Nephron progenitor cell (in vitro differentiated cells): Measurements from ENCODE around the gene CKAP4.

ENCODE experiments used
- DNase-seq: peaks from one replicate; pipeline ENCODE4 v3.0.0; 2021
- H3K27ac Mint-ChIP-seq: 2 replicates; pipeline ENCODE4 v1.8.0; 2021; ENCODE audit warnings: mild to moderate bottlenecking, moderate library complexity, mixed read lengths
- H3K27me3 Mint-ChIP-seq: 2 replicates; pipeline ENCODE4 v1.8.0; 2021; ENCODE audit warnings: mild to moderate bottlenecking, low read depth, mixed read lengths; ENCODE audit not compliant: poor library complexity
- H3K36me3 Mint-ChIP-seq: 2 replicates; pipeline ENCODE4 v1.8.0; 2021; ENCODE audit warnings: low read depth, mixed read lengths
- H3K4me1 Mint-ChIP-seq: 2 replicates; pipeline ENCODE4 v1.8.0; 2021; ENCODE audit warnings: mixed read lengths
- H3K4me3 Mint-ChIP-seq: 2 replicates; pipeline ENCODE4 v1.8.0; 2021; ENCODE audit warnings: mild to moderate bottlenecking, moderate library complexity, mixed read lengths
- H3K9me3 Mint-ChIP-seq: 2 replicates; pipeline ENCODE4 v1.8.0; 2021; ENCODE audit warnings: mild to moderate bottlenecking, moderate library complexity, mixed read lengths
- TF ChIP-seq, protein P1 (sequence below): fragments of 200-600 bp; sonication (generic); IDR thresholded peaks from 2 replicates; pipeline ENCODE4 v1.5.0; 2021; ENCODE audit warnings: antibody characterized with exemption

Gene CKAP4

DNA sequence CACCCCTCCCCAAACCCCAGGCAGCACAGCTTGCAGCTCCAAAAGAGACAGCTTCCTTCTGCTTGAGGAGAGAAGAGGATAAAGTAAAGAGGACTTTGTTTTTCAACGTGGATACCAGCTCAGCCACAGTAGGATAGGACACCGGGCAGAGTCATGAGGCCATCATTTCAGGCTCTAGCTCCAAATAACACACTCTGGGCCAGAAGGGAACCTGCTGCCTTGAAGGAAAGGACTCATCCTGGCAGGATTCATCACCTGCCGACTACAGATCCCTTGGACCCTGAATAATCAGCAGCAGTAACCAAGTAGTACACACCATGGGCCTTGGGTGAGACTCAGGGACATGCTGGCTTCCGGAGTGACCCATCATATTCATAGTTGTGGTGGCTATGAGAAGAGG lies 10.4 kb upstream of the CKAP4 start:
- TF ChIP-seq, protein P1, sequence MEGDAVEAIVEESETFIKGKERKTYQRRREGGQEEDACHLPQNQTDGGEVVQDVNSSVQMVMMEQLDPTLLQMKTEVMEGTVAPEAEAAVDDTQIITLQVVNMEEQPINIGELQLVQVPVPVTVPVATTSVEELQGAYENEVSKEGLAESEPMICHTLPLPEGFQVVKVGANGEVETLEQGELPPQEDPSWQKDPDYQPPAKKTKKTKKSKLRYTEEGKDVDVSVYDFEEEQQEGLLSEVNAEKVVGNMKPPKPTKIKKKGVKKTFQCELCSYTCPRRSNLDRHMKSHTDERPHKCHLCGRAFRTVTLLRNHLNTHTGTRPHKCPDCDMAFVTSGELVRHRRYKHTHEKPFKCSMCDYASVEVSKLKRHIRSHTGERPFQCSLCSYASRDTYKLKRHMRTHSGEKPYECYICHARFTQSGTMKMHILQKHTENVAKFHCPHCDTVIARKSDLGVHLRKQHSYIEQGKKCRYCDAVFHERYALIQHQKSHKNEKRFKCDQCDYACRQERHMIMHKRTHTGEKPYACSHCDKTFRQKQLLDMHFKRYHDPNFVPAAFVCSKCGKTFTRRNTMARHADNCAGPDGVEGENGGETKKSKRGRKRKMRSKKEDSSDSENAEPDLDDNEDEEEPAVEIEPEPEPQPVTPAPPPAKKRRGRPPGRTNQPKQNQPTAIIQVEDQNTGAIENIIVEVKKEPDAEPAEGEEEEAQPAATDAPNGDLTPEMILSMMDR = no peak
- Mint-ChIP-seq H3K9me3 (peaks cover 17% of the 10 kb centered on the region), H3K4me3 (no peak overlapping the region), H3K4me1 (no peaks in the 10 kb centered on the region), H3K27ac (no peak overlapping the region), H3K27me3 (no peaks in the 10 kb centered on the region), H3K36me3 (peaks cover 6% of the 10 kb centered on the region)
- no peak for DNase-seq

DNA sequence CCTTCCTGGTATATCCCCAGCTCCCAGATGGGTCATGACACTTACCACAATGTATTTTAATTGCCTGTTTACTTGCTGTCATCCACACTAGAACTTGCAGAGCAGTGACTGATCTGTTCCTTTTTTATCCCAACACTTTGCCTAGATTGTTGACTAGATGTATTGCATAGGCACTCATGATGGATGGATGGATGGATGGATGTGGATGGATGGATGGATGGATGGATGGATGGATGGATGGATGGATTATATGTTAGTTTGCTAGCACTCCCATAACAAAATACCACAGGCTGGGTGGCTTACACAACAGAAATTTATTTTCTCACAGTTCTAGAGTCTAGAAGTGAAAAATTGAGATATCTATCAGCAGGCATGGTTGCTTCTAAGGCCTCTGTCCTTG lies 8.7 kb upstream of the CKAP4 start:
- H3K4me3 Mint-ChIP-seq = no peak overlapping the region
- TF ChIP-seq, protein P1 = no peak

DNA sequence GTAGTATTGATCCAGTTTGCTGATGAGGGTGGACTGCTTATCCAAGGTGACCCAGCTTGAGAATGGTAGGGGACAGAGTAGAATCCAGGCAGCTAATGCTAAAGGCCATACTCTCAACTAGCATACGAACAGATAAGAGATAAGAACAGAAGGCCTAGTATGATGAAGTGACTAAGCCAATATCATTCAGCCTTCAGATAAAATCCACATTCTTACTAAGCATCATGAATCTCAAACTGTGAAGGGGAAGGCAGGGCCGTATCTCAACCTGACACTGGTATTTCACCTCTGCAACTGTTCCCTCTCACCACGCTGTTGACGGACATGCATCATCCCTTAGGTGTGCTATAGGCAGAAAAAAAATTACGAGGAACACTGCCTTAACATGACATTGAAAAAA lies 8.1 kb upstream of the CKAP4 start:
- peaks cover 6% of the 10 kb centered on the region for H3K36me3 Mint-ChIP-seq
- no peak for DNase-seq

More for the DNA sequence above, 8.7 kb upstream of the CKAP4 start:
- H3K4me1 Mint-ChIP-seq = peaks cover 13% of the 10 kb centered on the region
- peaks cover 6% of the 10 kb centered on the region for H3K36me3 Mint-ChIP-seq
- H3K9me3 Mint-ChIP-seq = peaks cover 15% of the 10 kb centered on the region
- no peak for DNase-seq
- H3K27me3 Mint-ChIP-seq = peaks cover 3% of the 10 kb centered on the region
- H3K27ac Mint-ChIP-seq = no peak overlapping the region

DNA sequence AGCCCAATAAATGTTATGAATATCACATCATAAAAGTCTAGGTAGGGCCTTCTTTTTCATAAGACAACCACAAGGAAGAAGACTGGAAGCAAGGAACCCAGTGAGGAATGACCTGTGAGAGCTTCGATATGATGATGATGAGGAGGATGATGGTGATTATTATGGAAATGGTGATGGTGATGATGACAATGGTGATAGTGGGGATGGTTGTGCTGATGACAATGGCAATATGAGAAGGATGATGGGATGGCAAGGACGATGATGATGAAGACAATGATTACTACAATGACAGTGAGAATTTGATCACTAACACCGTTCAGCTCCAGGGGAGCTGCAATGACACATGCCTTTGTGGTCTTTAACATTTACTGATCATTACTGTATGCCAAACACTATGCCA lies 7.7 kb upstream of the CKAP4 start:
- TF ChIP-seq, protein P1 = no peak
- Mint-ChIP-seq H3K27ac (no peak overlapping the region), H3K4me1 (peaks cover 23% of the 10 kb centered on the region), H3K36me3 (peaks cover 6% of the 10 kb centered on the region), H3K9me3 (peaks cover 10% of the 10 kb centered on the region), H3K27me3 (peaks cover 3% of the 10 kb centered on the region), H3K4me3 (no peak overlapping the region)
- no peak for DNase-seq

More for the DNA sequence above, 8.1 kb upstream of the CKAP4 start:
- Mint-ChIP-seq H3K9me3 (peaks cover 10% of the 10 kb centered on the region), H3K27ac (no peak overlapping the region), H3K4me3 (no peak overlapping the region), H3K27me3 (peaks cover 3% of the 10 kb centered on the region), H3K4me1 (peaks cover 19% of the 10 kb centered on the region)
- TF ChIP-seq, protein P1 = no peak

DNA sequence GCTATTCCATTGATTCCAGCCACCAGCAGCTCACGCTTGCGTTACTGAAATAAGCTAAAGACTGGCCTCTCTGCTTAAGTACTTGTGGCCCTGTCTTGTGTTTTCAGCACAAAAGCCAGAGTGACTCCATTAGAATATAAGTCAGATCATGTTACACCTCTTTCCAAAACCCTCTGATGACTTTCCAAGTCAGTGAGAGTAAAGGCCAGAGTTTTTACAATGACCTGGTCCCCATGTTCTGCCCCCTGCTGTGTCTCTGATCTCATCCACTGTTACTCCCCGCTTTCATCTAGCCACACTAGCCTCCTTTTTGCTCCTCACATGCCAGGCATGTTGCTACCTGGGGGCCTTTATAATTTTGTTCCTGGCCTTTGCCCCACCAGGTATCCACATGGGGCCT lies 6.9 kb upstream of the CKAP4 start:
- peaks cover 3% of the 10 kb centered on the region for H3K27me3 Mint-ChIP-seq
- H3K36me3 Mint-ChIP-seq = no peaks in the 10 kb centered on the region
- peaks cover 31% of the 10 kb centered on the region for H3K4me1 Mint-ChIP-seq
- H3K4me3 Mint-ChIP-seq = no peak overlapping the region
- no peak for DNase-seq
- peaks cover 2% of the 10 kb centered on the region for H3K9me3 Mint-ChIP-seq
- TF ChIP-seq, protein P1 = no peak
- H3K27ac Mint-ChIP-seq = no peak overlapping the region

DNA sequence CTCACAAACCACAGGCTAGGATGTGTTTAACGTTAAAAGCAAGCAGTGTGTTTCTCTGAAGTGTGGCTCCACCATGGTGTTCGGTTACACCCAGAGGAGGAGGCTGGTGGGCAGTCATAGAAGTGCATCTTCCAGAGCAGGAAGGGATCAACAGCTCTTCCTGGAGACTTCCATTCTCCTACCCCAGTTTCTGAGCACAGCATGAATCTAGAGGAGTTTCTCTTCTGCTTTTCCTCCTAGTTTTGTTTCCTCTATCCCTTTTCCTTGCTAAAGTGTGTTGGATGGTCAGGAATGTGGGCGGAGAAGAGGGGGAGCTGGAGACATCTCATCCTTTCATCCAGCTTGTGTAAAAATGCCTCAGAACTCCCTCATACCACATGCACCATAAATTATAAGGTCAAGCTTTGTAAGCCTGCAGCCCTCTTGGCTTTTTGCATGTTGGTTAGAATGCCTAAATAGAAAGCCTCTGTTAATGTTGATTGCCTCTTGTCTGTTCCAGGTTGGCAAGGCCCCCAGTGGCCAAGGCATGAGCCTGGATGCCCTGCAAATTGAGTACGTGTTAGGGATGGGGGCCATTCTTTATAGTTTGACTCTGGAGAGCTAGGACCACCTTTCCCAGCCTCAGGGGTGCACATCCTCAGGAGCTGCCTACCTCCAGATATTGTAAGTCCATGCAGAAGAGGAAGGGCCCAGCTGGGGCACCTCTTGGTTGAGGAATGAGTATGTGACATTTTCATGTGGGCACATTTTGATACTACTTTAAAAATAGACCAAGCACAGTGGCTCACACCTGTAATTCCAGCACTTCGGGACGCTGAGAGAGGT lies 4.0 kb upstream of the CKAP4 start:
- Mint-ChIP-seq H3K9me3 (no peaks in the 10 kb centered on the region), H3K36me3 (no peaks in the 10 kb centered on the region), H3K4me3 (peak overlapping the region; percentile 50), H3K27ac (peak overlapping the region; percentile 89), H3K27me3 (peaks cover 3% of the 10 kb centered on the region), H3K4me1 (peaks cover 43% of the 10 kb centered on the region)
- peak; percentile 26 for DNase-seq
- TF ChIP-seq, protein P1 = no peak
